Keratinocyte (primary cell): ENCODE data around the gene TMEM132C. TPM values are rescaled to one million over a fixed set of nuclear protein-coding genes. Genes with fewer than 3 reads are reported as not detected.

ENCODE experiments used
- DNase-seq: peaks from one replicate; pipeline ENCODE4 v3.0.0-alpha.2; 2011; ENCODE audit warnings: low read depth, missing footprints, low spot score
- FAIRE-seq: peaks from 2 replicates; lab custom pipeline; 2011; peaks lifted over from hg19 to GRCh38; lab: Jason Lieb, UNC
- H2AFZ ChIP-seq: 2 replicates; pipeline ENCODE4 v1.6.0; 2012; ENCODE audit warnings: low read length, control low read depth, inconsistent platforms; ENCODE audit not compliant: control insufficient read depth
- H3K27ac ChIP-seq: 2 replicates; pipeline ENCODE4 v1.5.1; 2011; ENCODE audit warnings: low read length; ENCODE audit not compliant: control insufficient read depth, insufficient read depth
- H3K27me3 ChIP-seq: 3 replicates; pipeline ENCODE4 v1.6.0; 2011; ENCODE audit warnings: low read length; ENCODE audit not compliant: control insufficient read depth, insufficient read depth; ENCODE audit errors: extremely low read depth
- H3K36me3 ChIP-seq, 2 experiments: 2 replicates in 1 of 2; 3 replicates in 1 of 2; pipeline ENCODE4 v1.5.1; 2011; ENCODE audit warnings: low read length in 2 of 2, mild to moderate bottlenecking in 1 of 2; ENCODE audit not compliant: control insufficient read depth in 2 of 2, insufficient read depth in 2 of 2; ENCODE audit errors: extremely low read depth in 1 of 2
- H3K4me1 ChIP-seq: 3 replicates; pipeline ENCODE4 v1.5.1; 2011; ENCODE audit warnings: low read length; ENCODE audit not compliant: control insufficient read depth, insufficient read depth; ENCODE audit errors: extremely low read depth
- H3K4me2 ChIP-seq: 3 replicates; pipeline ENCODE4 v1.6.0; 2011; ENCODE audit warnings: low read depth, low read length; ENCODE audit not compliant: control insufficient read depth, insufficient read depth; ENCODE audit errors: extremely low read depth
- H3K4me3 ChIP-seq, 3 experiments: fragments of 200-600 bp in 1 of 3; sonication (generic) in 1 of 3; 2 replicates in 2 of 3; 3 replicates in 1 of 3; pipeline ENCODE4 v1.5.1; 2011 to 2016; ENCODE audit warnings: low read length in 3 of 3, mild to moderate bottlenecking in 3 of 3, control low read depth in 2 of 3, inconsistent platforms in 1 of 3, low read depth in 1 of 3, mixed read lengths in 1 of 3, mixed run types in 1 of 3, moderate library complexity in 1 of 3; ENCODE audit not compliant: control insufficient read depth in 2 of 3, insufficient read depth in 2 of 3; ENCODE audit errors: extremely low read depth in 1 of 3
- H3K79me2 ChIP-seq: 2 replicates; pipeline ENCODE4 v1.6.0; 2012; ENCODE audit warnings: low read length; ENCODE audit not compliant: control insufficient read depth, insufficient read depth
- H3K9ac ChIP-seq: 3 replicates; pipeline ENCODE4 v1.6.0; 2011; ENCODE audit warnings: low read length; ENCODE audit not compliant: control insufficient read depth, insufficient read depth; ENCODE audit errors: extremely low read depth
- H3K9me1 ChIP-seq: 3 replicates; pipeline ENCODE4 v1.6.0; 2011; ENCODE audit warnings: low read length; ENCODE audit not compliant: control insufficient read depth, insufficient read depth; ENCODE audit errors: extremely low read depth
- H3K9me3 ChIP-seq: 2 replicates; pipeline ENCODE4 v1.5.1; 2012; ENCODE audit warnings: low read depth, low read length; ENCODE audit not compliant: control insufficient read depth
- H4K20me1 ChIP-seq: 3 replicates; pipeline ENCODE4 v1.6.0; 2011; ENCODE audit warnings: low read length; ENCODE audit not compliant: control insufficient read depth, insufficient read depth; ENCODE audit errors: extremely low read depth
- CTCF ChIP-seq, 3 experiments: IDR thresholded peaks in 1 of 3; conservative IDR thresholded peaks in 1 of 3; optimal IDR thresholded peaks in 1 of 3; 2 replicates in 2 of 3; 3 replicates in 1 of 3; pipeline versions ENCODE3 to v1.5.1; 2011; ENCODE audit warnings: low read length in 3 of 3, mild to moderate bottlenecking in 3 of 3, moderate library complexity in 2 of 3, control low read depth in 1 of 3, inconsistent platforms in 1 of 3; ENCODE audit not compliant: insufficient read depth in 2 of 3; ENCODE audit errors: extremely low read depth in 1 of 3
- EZH2 ChIP-seq: IDR thresholded peaks from one replicate; pipeline ENCODE4 v1.6.1; 2012; ENCODE audit warnings: inconsistent platforms, mild to moderate bottlenecking, low read length, moderate library complexity
- dilution Hi-C: fragments of 300-500 bp; cut with MboI; formaldehyde crosslinking; loops from one replicate; pipeline ENCODE4 v1.7.0; 2020; ENCODE audit warnings: low sequenced_read_pairs; ENCODE audit not compliant: extremely low pct_ligation_motif_present
- polyA plus RNA-seq, 5 experiments: library from polyadenylated mRNA; depleted of rRNA in 3 of 5; stranded (reverse) in 3 of 5; stranded (forward) in 1 of 5; unstranded in 1 of 5; fragments of >200 nt; gene quantifications; 1 replicate in 1 of 5; 2 replicates in 3 of 5; 3 replicates in 1 of 5; pipeline versions ENCODE4 v1.2.1 to v1.2.3, GENCODE V29; 2011 to 2012; ENCODE audit warnings: missing spikeins in 2 of 5, low read depth in 1 of 5, low replicate concordance in 1 of 5

Gene TMEM132C
- polyA plus RNA-seq, 1 donor (not counting 4 experiments of a cell fraction or from before 2014, with no cell fraction given), result not detected

DNA sequence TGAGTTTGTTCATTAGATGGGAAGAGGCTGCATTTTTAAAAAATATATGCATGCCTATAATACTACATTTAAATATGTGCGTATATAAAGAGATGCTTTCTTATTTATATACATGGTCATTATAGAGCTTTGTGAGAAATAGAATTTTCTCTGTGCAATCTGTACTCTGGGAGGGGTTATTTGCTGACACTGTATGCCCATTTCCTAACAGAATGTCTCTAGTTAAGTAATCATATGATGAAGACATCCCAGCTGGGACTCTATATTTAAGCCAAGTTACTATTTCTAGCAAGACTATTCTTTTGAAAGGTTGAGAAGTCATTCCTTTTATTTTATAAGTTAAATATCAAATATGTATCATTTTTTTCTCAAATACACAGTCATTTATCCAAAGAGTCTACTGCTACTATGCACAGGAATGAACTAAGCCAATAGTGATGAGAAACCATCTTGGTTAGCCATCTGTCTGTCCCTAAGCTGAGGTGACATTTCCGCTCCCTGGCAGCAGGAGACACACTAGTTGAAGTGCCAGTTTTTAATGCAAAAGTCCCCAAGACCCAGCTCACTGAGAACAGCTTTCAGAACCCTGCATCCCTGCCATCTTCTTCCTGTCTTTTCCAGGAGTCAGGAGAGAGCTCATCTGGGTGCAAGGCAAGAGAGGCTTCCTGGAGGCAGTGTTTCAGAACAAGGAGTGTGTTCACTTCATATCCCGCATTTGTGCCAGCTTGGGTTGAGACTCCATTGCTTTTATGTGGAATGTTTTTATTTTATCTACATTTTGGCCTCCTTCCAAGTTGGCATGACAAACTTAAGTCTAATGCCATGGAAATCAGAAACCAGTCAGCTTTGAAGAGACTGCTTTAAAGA is 69.5 kb downstream of the TMEM132C start:
- H3K9me3 ChIP-seq, result peaks cover 9% of the 10 kb centered on the region
- TF ChIP-seq CTCF (optimal IDR thresholded peaks at IDR 0.05 in 1 of 3, IDR thresholded peaks at IDR 0.05 in 1 of 3, conservative IDR thresholded peaks at IDR 0.05 in 1 of 3; ENCODE audit: extremely low read depth in 1 of 3, insufficient read depth in 2 of 3, low read length in 3 of 3) (no peak), EZH2 (no peak)
- H3K27me3 ChIP-seq, result no peaks in the 10 kb centered on the region
- H3K27ac ChIP-seq, result no peak overlapping the region
- H2AFZ ChIP-seq, result no peak overlapping the region
- H3K4me1 ChIP-seq, result no peaks in the 10 kb centered on the region
- H3K4me2 ChIP-seq, result no peak overlapping the region
- H4K20me1 ChIP-seq, result no peaks in the 10 kb centered on the region
- no peaks in the 10 kb centered on the region for H3K79me2 ChIP-seq
- DNase-seq (no peak), FAIRE-seq (no peak)
- no peaks in the 10 kb centered on the region for H3K36me3 ChIP-seq
- dilution Hi-C loops, result no loop called here
- no peaks in the 10 kb centered on the region for H3K9me1 ChIP-seq
- H3K9ac ChIP-seq, result no peak overlapping the region
- no peak overlapping the region for H3K4me3 ChIP-seq

DNA sequence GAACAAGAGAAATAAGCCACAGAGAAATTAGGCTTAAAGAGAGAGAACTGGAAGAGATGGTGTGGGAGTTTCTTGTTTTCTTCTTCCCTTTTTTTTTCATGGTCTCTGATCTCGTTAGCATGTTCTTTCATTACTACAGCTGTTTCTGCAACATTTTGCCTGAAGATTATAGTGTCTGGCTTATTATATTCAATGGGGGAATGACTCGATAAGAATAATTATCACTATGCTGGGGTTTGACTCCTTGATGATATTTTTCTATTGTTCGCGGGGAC is 70.0 kb downstream of the TMEM132C start:
- H3K9me1 ChIP-seq, result no peaks in the 10 kb centered on the region
- no peak overlapping the region for H3K4me3 ChIP-seq
- no peaks in the 10 kb centered on the region for H3K27me3 ChIP-seq
- H3K79me2 ChIP-seq, result no peaks in the 10 kb centered on the region
- DNase-seq (no peak), FAIRE-seq (no peak)
- no peak overlapping the region for H2AFZ ChIP-seq
- no peaks in the 10 kb centered on the region for H3K36me3 ChIP-seq
- H3K27ac ChIP-seq, result no peak overlapping the region
- dilution Hi-C loops, result no loop called here
- no peak overlapping the region for H3K4me2 ChIP-seq
- no peak overlapping the region for H3K9ac ChIP-seq
- H3K9me3 ChIP-seq, result peaks cover 9% of the 10 kb centered on the region
- TF ChIP-seq CTCF (optimal IDR thresholded peaks at IDR 0.05 in 1 of 3, IDR thresholded peaks at IDR 0.05 in 1 of 3, conservative IDR thresholded peaks at IDR 0.05 in 1 of 3; ENCODE audit: extremely low read depth in 1 of 3, insufficient read depth in 2 of 3, low read length in 3 of 3) (no peak), EZH2 (no peak)
- no peaks in the 10 kb centered on the region for H3K4me1 ChIP-seq
- H4K20me1 ChIP-seq, result no peaks in the 10 kb centered on the region
